Kidney epithelial cell (primary cell): ENCODE data around the gene YARS1. TPM values are rescaled to one million over a fixed set of nuclear protein-coding genes. Genes with fewer than 3 reads are reported as not detected.

ENCODE experiments used
- DNase-seq: peaks from one replicate; pipeline ENCODE4 v3.0.0-alpha.2; 2010; ENCODE audit warnings: low read depth
- H3K27me3 ChIP-seq: 2 replicates; pipeline ENCODE4 v1.6.0; 2011; ENCODE audit warnings: low read length; ENCODE audit not compliant: control insufficient read depth, insufficient read depth
- H3K36me3 ChIP-seq: 2 replicates; pipeline ENCODE4 v1.5.1; 2011; ENCODE audit warnings: low read length; ENCODE audit not compliant: control insufficient read depth, insufficient read depth
- H3K4me3 ChIP-seq: 2 replicates; pipeline ENCODE4 v1.5.1; 2011; ENCODE audit warnings: low read depth, mild to moderate bottlenecking, control low read depth, low read length
- CTCF ChIP-seq: IDR thresholded peaks from 2 replicates; pipeline ENCODE4 v1.5.1; 2011; ENCODE audit warnings: mild to moderate bottlenecking, moderate library complexity, low read length, control low read depth, inconsistent platforms; ENCODE audit not compliant: insufficient read depth, poor library complexity, severe bottlenecking
- total RNA-seq: library from RNA; depleted of rRNA; stranded (reverse); fragments of >200 nt; gene quantifications from 2 replicates; pipeline ENCODE4 v1.2.3, GENCODE V29; 2015

YARS1 gene
- total RNA-seq, 1 donor from 2014 or later: 167 TPM

- DNase-seq: no peak
- Histone ChIP-seq H3K4me3 (no peak overlapping the region), H3K27me3 (no peaks in the 10 kb centered on the region), H3K36me3 (no peaks in the 10 kb centered on the region)
- TF ChIP-seq CTCF: no peak
These were observed 8.0 kb upstream of the YARS1 start for GRCh38 chr1:32825181-32825580.

- Histone ChIP-seq H3K4me3 (peak overlapping the region; percentile 84), H3K36me3 (no peaks in the 10 kb centered on the region), H3K27me3 (no peaks in the 10 kb centered on the region)
- no peak for DNase-seq
- TF ChIP-seq CTCF: no peak
These were observed 1.8 kb upstream of the YARS1 start for GRCh38 chr1:32818804-32819541.

GRCh38 chr1:32817815-32818786, 943 bp upstream of the YARS1 start:
- no peak for TF ChIP-seq CTCF
- peak overlapping the region; percentile 84 for H3K4me3 ChIP-seq
- DNase-seq: no peak
- H3K36me3 ChIP-seq: no peaks in the 10 kb centered on the region
- no peaks in the 10 kb centered on the region for H3K27me3 ChIP-seq

- no peak for TF ChIP-seq CTCF
- Histone ChIP-seq H3K4me3 (peak overlapping the region; percentile 84), H3K27me3 (no peaks in the 10 kb centered on the region), H3K36me3 (no peaks in the 10 kb centered on the region)
- DNase-seq: no peak
These were observed 441 bp downstream of the YARS1 start for GRCh38 chr1:32816676-32817158.

GRCh38 chr1:32813941-32814739, 3.0 kb downstream of the YARS1 start:
- DNase-seq: no peak
- Histone ChIP-seq H3K4me3 (no peak overlapping the region), H3K27me3 (no peaks in the 10 kb centered on the region), H3K36me3 (peaks cover 3% of the 10 kb centered on the region)
- TF ChIP-seq CTCF: no peak
